Mucosa of gallbladder (tissue), 1 donor: ENCODE measurements around the gene ADAMTS14. TPM values are rescaled to one million over a fixed set of nuclear protein-coding genes. Genes with fewer than 3 reads are reported as not detected.
A peak's percentile ranks its signal among the peaks of the same experiment; 100 is the strongest.
"Not testable (repeated sequence)": the region's sequence is repeated elsewhere in the genome, so short reads cannot be mapped to it uniquely, and the experiment has no call there.

Experiments
- DNase-seq: peaks from one replicate; pipeline ENCODE4 v3.0.0-alpha.2; 2020; ENCODE audit warnings: low spot score
- total RNA-seq: library from RNA; stranded (reverse); gene quantifications from one replicate; pipeline ENCODE4 v1.2.1, GENCODE V29; 2021
- donor health status: DM: no; HTN: no; CAD: no.

The ADAMTS14 gene
- total RNA-seq, 1 donor from 2014 or later: 4.3 TPM

- DNase-seq: no peak
Observed at GRCh38 chr10:70751356-70751755, 79.0 kb downstream of the ADAMTS14 start.

- DNase-seq: no peak
Observed at GRCh38 chr10:70751991-70752390, 79.7 kb downstream of the ADAMTS14 start.

- no peak for DNase-seq
Observed at GRCh38 chr10:70752571-70752970, 80.3 kb downstream of the ADAMTS14 start.

GRCh38 chr10:70753026-70753663 lies 80.8 kb downstream of the ADAMTS14 start:
- DNase-seq: no peak

GRCh38 chr10:70753841-70754621 lies 81.7 kb downstream of the ADAMTS14 start:
- DNase-seq: no peak

- DNase-seq: no peak
Observed at GRCh38 chr10:70756700-70757360, 84.5 kb downstream of the ADAMTS14 start.

- no peak for DNase-seq
Observed at GRCh38 chr10:70757856-70758255, 85.5 kb downstream of the ADAMTS14 start.

GRCh38 chr10:70758757-70759514 lies 86.6 kb downstream of the ADAMTS14 start:
- DNase-seq: peak; percentile 81

- no peak for DNase-seq
Observed at GRCh38 chr10:70759781-70760180, 87.5 kb downstream of the ADAMTS14 start.

- DNase-seq: no peak
Observed at GRCh38 chr10:70760271-70760787, 88.0 kb downstream of the ADAMTS14 start.

- DNase-seq: no peak
Observed at GRCh38 chr10:70761031-70761601, 88.8 kb downstream of the ADAMTS14 start.

GRCh38 chr10:70761727-70762350 lies 89.5 kb downstream of the ADAMTS14 start:
- DNase-seq: no peak

- no peak for DNase-seq
Observed at GRCh38 chr10:70762441-70763175, 90.3 kb downstream of the ADAMTS14 start.

GRCh38 chr10:70763567-70763966 lies 91.3 kb downstream of the ADAMTS14 start:
- no peak for DNase-seq

- no peak for DNase-seq
Observed at GRCh38 chr10:70765794-70766594, 93.7 kb downstream of the ADAMTS14 start.

GRCh38 chr10:70768026-70768685 lies 95.8 kb downstream of the ADAMTS14 start:
- DNase-seq: not testable (repeated sequence)

- DNase-seq: no peak
Observed at GRCh38 chr10:70769121-70769520, 96.8 kb downstream of the ADAMTS14 start.

GRCh38 chr10:70770001-70770400 lies 97.7 kb downstream of the ADAMTS14 start:
- no peak for DNase-seq

GRCh38 chr10:70770516-70770915 lies 98.2 kb downstream of the ADAMTS14 start:
- DNase-seq: not testable (repeated sequence)
